Body of pancreas (tissue), 4 donors: ENCODE data around the gene THEM5.

ENCODE experiments used
- CTCF ChIP-seq, 7 experiments: fragments of 450-650 bp in 4 of 7; fragments of 200-600 bp in 3 of 7; sonication (generic) in 3 of 7; IDR thresholded peaks; one replicate each; pipeline ENCODE4 v1.5.1; 2016 to 2019; ENCODE audit warnings: antibody characterized with exemption in 7 of 7
- POLR2A ChIP-seq, 3 donors: fragments of 450-650 bp; IDR thresholded peaks; one replicate each; pipeline ENCODE4 v1.6.1; 2016; ENCODE audit warnings: antibody characterized with exemption in 3 of 3, mild to moderate bottlenecking in 2 of 3

- no peak for TF ChIP-seq CTCF (IDR thresholded peaks at IDR 0.05)
- no peak for TF ChIP-seq POLR2A (IDR thresholded peaks at IDR 0.05)
These were observed 15.1 kb downstream of the THEM5 start for GRCh38 chr1:151838222-151839081.
